KMS-11 (cell line): ENCODE results near the gene SLC23A3.

Experiments used
- H2AFZ ChIP-seq: fragments of 200-600 bp; sonication (generic); 2 replicates; pipeline ENCODE4 v1.6.1; 2016; ENCODE audit warnings: antibody characterized with exemption, mixed run types, low read depth
- H3K27ac ChIP-seq: fragments of 200-600 bp; sonication (generic); 2 replicates; pipeline ENCODE4 v1.6.1; 2016; ENCODE audit warnings: mild to moderate bottlenecking, mixed run types
- H3K27me3 ChIP-seq: fragments of 200-600 bp; sonication (generic); 2 replicates; pipeline ENCODE4 v1.6.1; 2017; ENCODE audit warnings: mild to moderate bottlenecking, low read depth, mixed run types, moderate library complexity; ENCODE audit not compliant: insufficient read depth
- H3K36me3 ChIP-seq: fragments of 200-600 bp; sonication (generic); 2 replicates; pipeline ENCODE4 v1.6.1; 2017; ENCODE audit warnings: mild to moderate bottlenecking, mixed run types; ENCODE audit not compliant: insufficient read depth
- H3K4me1 ChIP-seq: fragments of 200-600 bp; sonication (generic); 2 replicates; pipeline ENCODE4 v1.6.1; 2016; ENCODE audit warnings: mild to moderate bottlenecking, low read depth, mixed run types; ENCODE audit not compliant: poor library complexity, severe bottlenecking
- H3K4me2 ChIP-seq: fragments of 200-600 bp; sonication (generic); 2 replicates; pipeline ENCODE4 v1.7.0; 2016; ENCODE audit warnings: mild to moderate bottlenecking, mixed run types
- H3K4me3 ChIP-seq: fragments of 200-600 bp; sonication (generic); IDR thresholded peaks from 2 replicates; pipeline ENCODE4 v1.6.1; 2017; ENCODE audit warnings: low read depth, low read length, mixed read lengths; ENCODE audit not compliant: insufficient read depth
- H3K79me2 ChIP-seq: fragments of 200-600 bp; sonication (generic); 2 replicates; pipeline ENCODE4 v1.6.1; 2016; ENCODE audit warnings: low read depth, mixed run types; ENCODE audit not compliant: insufficient read depth
- H3K9ac ChIP-seq: fragments of 200-600 bp; sonication (generic); 2 replicates; pipeline ENCODE4 v1.6.1; 2016; ENCODE audit warnings: mild to moderate bottlenecking, mixed run types
- H4K20me1 ChIP-seq: fragments of 200-600 bp; sonication (generic); 2 replicates; pipeline ENCODE4 v1.6.1; 2016; ENCODE audit warnings: mild to moderate bottlenecking, mixed run types; ENCODE audit not compliant: insufficient read depth
- TF ChIP-seq, protein P1 (sequence below): fragments of 200-600 bp; sonication (generic); conservative IDR thresholded peaks from 2 replicates; pipeline ENCODE4 v1.6.1; 2017; ENCODE audit warnings: low read depth, mild to moderate bottlenecking, antibody characterized with exemption, low read length, moderate library complexity, mixed read lengths

The SLC23A3 gene

DNA sequence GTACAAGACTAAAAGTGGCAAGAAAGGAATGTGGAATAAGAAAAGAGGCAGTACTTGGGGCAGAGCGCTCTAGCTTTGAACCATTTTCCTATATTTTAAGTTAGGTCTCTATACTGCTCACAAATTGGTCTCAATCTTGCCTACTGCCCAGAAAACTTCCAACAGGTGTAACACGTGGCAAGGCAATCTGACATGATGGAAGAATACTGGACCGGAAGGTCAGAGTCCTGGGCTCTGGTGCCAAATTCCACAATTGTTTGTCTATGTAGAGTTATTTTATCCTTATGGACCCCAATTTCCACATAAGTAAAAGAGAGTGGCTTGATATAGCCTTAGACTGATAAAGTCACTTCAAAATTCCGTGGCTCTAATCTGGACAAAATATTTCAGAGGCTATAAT is 38.1 kb downstream of the SLC23A3 start:
- Histone ChIP-seq H3K27ac (no peak overlapping the region), H3K36me3 (no peaks in the 10 kb centered on the region), H3K4me3 (no peak overlapping the region), H3K27me3 (no peaks in the 10 kb centered on the region), H4K20me1 (no peaks in the 10 kb centered on the region), H3K9ac (no peak overlapping the region), H2AFZ (no peak overlapping the region), H3K79me2 (no peaks in the 10 kb centered on the region), H3K4me2 (no peak overlapping the region), H3K4me1 (no peaks in the 10 kb centered on the region)
- TF ChIP-seq, protein P1, sequence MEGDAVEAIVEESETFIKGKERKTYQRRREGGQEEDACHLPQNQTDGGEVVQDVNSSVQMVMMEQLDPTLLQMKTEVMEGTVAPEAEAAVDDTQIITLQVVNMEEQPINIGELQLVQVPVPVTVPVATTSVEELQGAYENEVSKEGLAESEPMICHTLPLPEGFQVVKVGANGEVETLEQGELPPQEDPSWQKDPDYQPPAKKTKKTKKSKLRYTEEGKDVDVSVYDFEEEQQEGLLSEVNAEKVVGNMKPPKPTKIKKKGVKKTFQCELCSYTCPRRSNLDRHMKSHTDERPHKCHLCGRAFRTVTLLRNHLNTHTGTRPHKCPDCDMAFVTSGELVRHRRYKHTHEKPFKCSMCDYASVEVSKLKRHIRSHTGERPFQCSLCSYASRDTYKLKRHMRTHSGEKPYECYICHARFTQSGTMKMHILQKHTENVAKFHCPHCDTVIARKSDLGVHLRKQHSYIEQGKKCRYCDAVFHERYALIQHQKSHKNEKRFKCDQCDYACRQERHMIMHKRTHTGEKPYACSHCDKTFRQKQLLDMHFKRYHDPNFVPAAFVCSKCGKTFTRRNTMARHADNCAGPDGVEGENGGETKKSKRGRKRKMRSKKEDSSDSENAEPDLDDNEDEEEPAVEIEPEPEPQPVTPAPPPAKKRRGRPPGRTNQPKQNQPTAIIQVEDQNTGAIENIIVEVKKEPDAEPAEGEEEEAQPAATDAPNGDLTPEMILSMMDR = no peak

GRCh38 chr2:219131327-219131726 is 38.5 kb downstream of the SLC23A3 start:
- TF ChIP-seq, protein P1 = no peak
- no peaks in the 10 kb centered on the region for H4K20me1 ChIP-seq
- H3K9ac ChIP-seq = no peak overlapping the region
- no peaks in the 10 kb centered on the region for H3K36me3 ChIP-seq
- no peak overlapping the region for H3K27ac ChIP-seq
- H2AFZ ChIP-seq = no peak overlapping the region
- no peaks in the 10 kb centered on the region for H3K4me1 ChIP-seq
- H3K79me2 ChIP-seq = no peaks in the 10 kb centered on the region
- no peaks in the 10 kb centered on the region for H3K27me3 ChIP-seq
- H3K4me3 ChIP-seq = no peak overlapping the region
- no peak overlapping the region for H3K4me2 ChIP-seq

GRCh38 chr2:219129589-219129988 is 40.2 kb downstream of the SLC23A3 start:
- H3K79me2 ChIP-seq = no peaks in the 10 kb centered on the region
- TF ChIP-seq, protein P1 = no peak

DNA sequence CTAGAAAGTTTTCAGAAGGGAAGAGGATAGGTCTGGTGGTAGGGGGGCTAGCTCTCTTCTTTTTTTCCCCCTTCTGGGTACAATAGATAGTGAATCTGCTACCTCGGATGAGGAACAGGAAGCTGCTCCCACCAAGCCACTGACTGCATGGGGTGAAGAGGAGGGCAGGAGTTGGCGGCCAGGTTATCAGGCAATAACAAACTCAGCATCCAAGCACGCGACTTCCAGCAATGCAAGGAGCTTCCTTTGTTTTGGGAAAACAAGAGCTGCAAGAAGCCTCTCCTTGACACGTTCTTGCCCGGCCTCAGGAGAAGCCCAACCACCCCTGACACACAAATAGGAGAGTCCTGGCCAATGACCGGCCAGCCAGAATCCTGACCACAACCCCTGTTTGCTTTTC is 41.4 kb downstream of the SLC23A3 start:
- no peaks in the 10 kb centered on the region for H3K36me3 ChIP-seq

More at GRCh38 chr2:219129589-219129988, 40.2 kb downstream of the SLC23A3 start:
- H3K4me1 ChIP-seq = no peaks in the 10 kb centered on the region
- H3K36me3 ChIP-seq = no peaks in the 10 kb centered on the region
- H3K27me3 ChIP-seq = no peaks in the 10 kb centered on the region
- H3K27ac ChIP-seq = no peak overlapping the region
- H2AFZ ChIP-seq = no peak overlapping the region
- no peak overlapping the region for H3K4me2 ChIP-seq
- H3K9ac ChIP-seq = no peak overlapping the region
- H3K4me3 ChIP-seq = no peak overlapping the region
- no peaks in the 10 kb centered on the region for H4K20me1 ChIP-seq

More for the DNA sequence above, 41.4 kb downstream of the SLC23A3 start:
- Histone ChIP-seq H3K9ac (no peak overlapping the region), H4K20me1 (no peaks in the 10 kb centered on the region), H3K27ac (no peak overlapping the region), H3K4me1 (peaks cover 2% of the 10 kb centered on the region), H3K79me2 (no peaks in the 10 kb centered on the region), H3K4me3 (no peak overlapping the region), H3K27me3 (no peaks in the 10 kb centered on the region), H3K4me2 (no peak overlapping the region), H2AFZ (no peak overlapping the region)
- TF ChIP-seq, protein P1 = no peak
